ENCODE data around the gene CTNNBL1. TPM values are rescaled to one million over a fixed set of nuclear protein-coding genes. Genes with fewer than 3 reads are reported as not detected.

The CTNNBL1 gene
- total and polyA plus RNA-seq, 12 donors, result 5.5 to 75.5 (median 37.7) TPM

GRCh38 chr20:37777012-37777950, 83.5 kb downstream of the CTNNBL1 start:
- Histone ChIP-seq H3K36me3 (replicated peaks in 1 of 2) (no peaks in the 10 kb centered on the region), H3K4me3 (no peak overlapping the region), H3K9me3 (replicated peaks in 1 of 3) (no peaks in the 10 kb centered on the region), H3K27me3 (no peaks in the 10 kb centered on the region), H3K4me1 (replicated peaks in 1 of 2) (no peaks in the 10 kb centered on the region), H3K27ac (no peak overlapping the region)
- 79 to 84% (median 82%) methylated on average over 8 of the region's 8 CpGs for WGBS, 4 donors
- TF ChIP-seq POLR2A (IDR thresholded peaks at IDR 0.05) (no peak), CTCF (IDR thresholded peaks at IDR 0.05) (no peak)
- intact Hi-C loops (cut with DNase I), result no loop called here
- no peak for DNase-seq

- Histone ChIP-seq H3K36me3 (replicated peaks in 1 of 2) (no peaks in the 10 kb centered on the region), H3K27me3 (no peaks in the 10 kb centered on the region), H3K27ac (no peak overlapping the region), H3K4me1 (replicated peaks in 1 of 2) (no peaks in the 10 kb centered on the region), H3K4me3 (no peak overlapping the region), H3K9me3 (replicated peaks in 1 of 3) (no peaks in the 10 kb centered on the region)
- DNase-seq, result no peak
- TF ChIP-seq CTCF (IDR thresholded peaks at IDR 0.05), result no peak
- no peak for TF ChIP-seq POLR2A (IDR thresholded peaks at IDR 0.05)
- intact Hi-C loops (cut with DNase I), result no loop called here
Observed at GRCh38 chr20:37777988-37778659, 84.3 kb downstream of the CTNNBL1 start.

GRCh38 chr20:37781626-37782025, 87.8 kb downstream of the CTNNBL1 start:
- no peaks in the 10 kb centered on the region for H3K9me3 ChIP-seq (replicated peaks in 1 of 3)
- no peak for DNase-seq
- H3K4me3 ChIP-seq, result no peak overlapping the region
- no peak for TF ChIP-seq POLR2A (IDR thresholded peaks at IDR 0.05)
- TF ChIP-seq CTCF (IDR thresholded peaks at IDR 0.05), result no peak
- H3K4me1 ChIP-seq (replicated peaks in 1 of 2), result no peaks in the 10 kb centered on the region
- no peak overlapping the region for H3K27ac ChIP-seq
- no peaks in the 10 kb centered on the region for H3K27me3 ChIP-seq
- H3K36me3 ChIP-seq (replicated peaks in 1 of 2), result no peaks in the 10 kb centered on the region
- intact Hi-C loops (cut with DNase I), result no loop called here
- 83 to 88% (median 88%) methylated on average over 1 of the region's 1 CpG for WGBS, 4 donors

GRCh38 chr20:37786043-37786442, 92.2 kb downstream of the CTNNBL1 start:
- 54 to 82% (median 80%) methylated on average over 1 of the region's 1 CpG for WGBS, 4 donors
- no peak overlapping the region for H3K27ac ChIP-seq
- H3K9me3 ChIP-seq (replicated peaks in 1 of 3), result no peaks in the 10 kb centered on the region
- DNase-seq, result no peak
- H3K4me1 ChIP-seq (replicated peaks in 1 of 2), result no peaks in the 10 kb centered on the region
- no peak overlapping the region for H3K4me3 ChIP-seq
- TF ChIP-seq POLR2A (IDR thresholded peaks at IDR 0.05), result no peak
- TF ChIP-seq CTCF (IDR thresholded peaks at IDR 0.05), result no peak
- intact Hi-C loops (cut with DNase I), result no loop called here
- no peaks in the 10 kb centered on the region for H3K36me3 ChIP-seq (replicated peaks in 1 of 2)
- no peaks in the 10 kb centered on the region for H3K27me3 ChIP-seq
